Ectodermal cell (in vitro differentiated cells): ENCODE measurements around the gene TGM5.

ENCODE experiments used
- H3K27ac ChIP-seq: 2 replicates; pipeline ENCODE4 v1.7.0; 2013; ENCODE audit warnings: mild to moderate bottlenecking, low read depth, low read length; ENCODE audit not compliant: insufficient read depth, poor library complexity, severe bottlenecking
- H3K27me3 ChIP-seq: 2 replicates; pipeline ENCODE4 v1.7.0; 2013; ENCODE audit warnings: mild to moderate bottlenecking, low read length; ENCODE audit not compliant: insufficient read depth, control insufficient read depth, poor library complexity, severe bottlenecking
- H3K36me3 ChIP-seq: one replicate; pipeline ENCODE4 v1.7.0; 2013; ENCODE audit warnings: low read length; ENCODE audit not compliant: control insufficient read depth, insufficient read depth
- H3K4me1 ChIP-seq: one replicate; pipeline ENCODE4 v1.7.0; 2013; ENCODE audit warnings: low read length; ENCODE audit not compliant: control insufficient read depth, insufficient read depth
- H3K4me3 ChIP-seq: 2 replicates; pipeline ENCODE4 v1.7.0; 2013; ENCODE audit warnings: low read depth, low read length, control low read depth; ENCODE audit not compliant: insufficient read depth
- H3K9me3 ChIP-seq: 2 replicates; pipeline ENCODE4 v1.7.0; 2013; ENCODE audit warnings: mild to moderate bottlenecking, low read length, moderate library complexity; ENCODE audit not compliant: control insufficient read depth
- WGBS, 2 experiments: methylation state at CpG; one replicate each; pipeline ENCODE4 v1.1.7; 2013; ENCODE audit warnings: missing lambda C conversion rate in 2 of 2; 5-methylcytosine and 5-hydroxymethylcytosine counted together

The TGM5 gene

DNA sequence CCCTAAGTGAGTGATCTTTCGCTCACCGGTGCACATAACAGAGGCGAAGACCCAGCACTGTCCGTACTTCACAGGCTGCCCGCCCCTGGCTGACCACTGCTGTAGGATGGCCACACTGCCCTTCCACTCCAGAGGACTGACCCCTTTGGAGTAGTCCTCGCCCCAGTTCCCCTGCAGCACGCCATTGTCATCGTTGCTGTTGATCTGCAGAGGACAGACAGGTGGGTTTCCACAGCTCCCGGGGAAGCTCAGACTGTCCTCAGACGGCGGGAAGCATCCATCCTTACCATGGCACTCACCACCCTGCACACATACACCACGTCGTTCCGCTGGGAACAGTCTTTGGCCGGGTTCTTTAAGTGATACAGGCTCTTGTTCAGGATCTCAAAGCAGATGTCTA, 20.5 kb upstream of the TGM5 start:
- Histone ChIP-seq H3K27me3 (peaks cover 14% of the 10 kb centered on the region), H3K36me3 (no peaks in the 10 kb centered on the region), H3K9me3 (no peaks in the 10 kb centered on the region), H3K27ac (no peak overlapping the region), H3K4me1 (no peaks in the 10 kb centered on the region), H3K4me3 (no peak overlapping the region)
- WGBS, 2 experiments, result 82 to 86% methylated on average over 15 of the region's 15 CpGs

DNA sequence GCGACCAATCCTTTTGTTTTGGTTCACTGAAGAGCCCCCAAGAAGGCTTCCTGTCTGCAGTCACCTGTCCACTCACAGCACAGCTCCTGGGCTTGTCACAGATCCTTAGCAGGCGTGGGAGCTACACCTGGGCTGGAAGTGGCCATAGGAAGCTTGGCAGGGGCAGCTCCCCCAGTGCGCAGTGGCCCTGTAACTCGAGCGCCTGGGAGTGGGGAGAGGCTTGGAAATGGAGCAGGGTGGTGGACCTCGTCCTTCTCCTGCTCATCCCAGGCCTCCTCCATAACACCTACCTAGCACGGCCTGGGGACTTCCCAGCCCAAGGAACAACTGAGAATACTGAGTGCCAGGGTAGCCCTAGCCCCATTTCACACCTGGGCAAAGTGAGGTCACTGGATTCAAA, 19.3 kb upstream of the TGM5 start:
- no peak overlapping the region for H3K27ac ChIP-seq
- 70% methylated on average over 7 of the region's 7 CpGs for WGBS, 2 experiments
- H3K4me1 ChIP-seq, result no peaks in the 10 kb centered on the region
- H3K9me3 ChIP-seq, result no peaks in the 10 kb centered on the region
- H3K36me3 ChIP-seq, result no peaks in the 10 kb centered on the region
- H3K27me3 ChIP-seq, result peaks cover 14% of the 10 kb centered on the region
- no peak overlapping the region for H3K4me3 ChIP-seq

GRCh38 chr15:43285609-43286037, 18.9 kb upstream of the TGM5 start:
- no peak overlapping the region for H3K4me3 ChIP-seq
- no peaks in the 10 kb centered on the region for H3K9me3 ChIP-seq
- no peak overlapping the region for H3K27ac ChIP-seq
- H3K36me3 ChIP-seq, result no peaks in the 10 kb centered on the region
- peaks cover 14% of the 10 kb centered on the region for H3K27me3 ChIP-seq
- 22% methylated on average over 4 of the region's 4 CpGs for WGBS, 2 experiments
- no peaks in the 10 kb centered on the region for H3K4me1 ChIP-seq

DNA sequence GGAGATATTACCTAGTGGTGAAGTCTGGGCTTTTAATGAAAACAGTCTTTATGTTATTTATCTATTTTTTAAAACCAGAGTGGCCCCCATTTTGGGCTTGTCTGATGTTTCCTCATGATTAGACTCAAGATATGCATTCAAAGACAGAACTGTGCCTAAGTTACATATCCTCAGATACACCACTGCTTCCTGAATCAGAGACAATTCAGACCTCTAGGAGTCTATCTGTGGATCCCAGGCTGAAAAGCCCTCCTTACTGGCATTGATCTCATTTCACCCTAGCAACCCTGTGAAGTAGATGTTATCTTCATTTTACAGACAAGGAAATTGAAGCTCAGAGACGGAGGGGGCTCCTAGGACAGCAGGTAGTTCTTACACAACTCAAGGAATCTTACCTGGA, 16.8 kb upstream of the TGM5 start:
- WGBS, 2 experiments, result 83 to 88% methylated on average over 1 of the region's 1 CpG

GRCh38 chr15:43281926-43282602, 15.3 kb upstream of the TGM5 start:
- no peaks in the 10 kb centered on the region for H3K9me3 ChIP-seq
- H3K27me3 ChIP-seq, result peaks cover 3% of the 10 kb centered on the region
- H3K36me3 ChIP-seq, result no peaks in the 10 kb centered on the region
- no peaks in the 10 kb centered on the region for H3K4me1 ChIP-seq
- 94 to 96% methylated on average over 12 of the region's 12 CpGs for WGBS, 2 experiments
- no peak overlapping the region for H3K4me3 ChIP-seq
- H3K27ac ChIP-seq, result no peak overlapping the region

More for the DNA sequence above, 16.8 kb upstream of the TGM5 start:
- Histone ChIP-seq H3K4me1 (no peaks in the 10 kb centered on the region), H3K27ac (no peak overlapping the region), H3K36me3 (no peaks in the 10 kb centered on the region), H3K9me3 (no peaks in the 10 kb centered on the region), H3K27me3 (peaks cover 14% of the 10 kb centered on the region), H3K4me3 (no peak overlapping the region)

- no peak overlapping the region for H3K27ac ChIP-seq
- no peaks in the 10 kb centered on the region for H3K9me3 ChIP-seq
- H3K4me3 ChIP-seq, result no peak overlapping the region
- WGBS, 2 experiments, result 93 to 99% methylated on average over 7 of the region's 7 CpGs
- no peaks in the 10 kb centered on the region for H3K27me3 ChIP-seq
- no peaks in the 10 kb centered on the region for H3K36me3 ChIP-seq
- no peaks in the 10 kb centered on the region for H3K4me1 ChIP-seq
Measured at GRCh38 chr15:43280996-43281395, 14.3 kb upstream of the TGM5 start.

- Histone ChIP-seq H3K4me3 (no peak overlapping the region), H3K27me3 (no peaks in the 10 kb centered on the region), H3K36me3 (no peaks in the 10 kb centered on the region), H3K4me1 (no peaks in the 10 kb centered on the region), H3K9me3 (no peaks in the 10 kb centered on the region), H3K27ac (no peak overlapping the region)
- WGBS, 2 experiments, result 90 to 93% methylated on average over 7 of the region's 7 CpGs
Measured at GRCh38 chr15:43279496-43279895, 12.8 kb upstream of the TGM5 start.

DNA sequence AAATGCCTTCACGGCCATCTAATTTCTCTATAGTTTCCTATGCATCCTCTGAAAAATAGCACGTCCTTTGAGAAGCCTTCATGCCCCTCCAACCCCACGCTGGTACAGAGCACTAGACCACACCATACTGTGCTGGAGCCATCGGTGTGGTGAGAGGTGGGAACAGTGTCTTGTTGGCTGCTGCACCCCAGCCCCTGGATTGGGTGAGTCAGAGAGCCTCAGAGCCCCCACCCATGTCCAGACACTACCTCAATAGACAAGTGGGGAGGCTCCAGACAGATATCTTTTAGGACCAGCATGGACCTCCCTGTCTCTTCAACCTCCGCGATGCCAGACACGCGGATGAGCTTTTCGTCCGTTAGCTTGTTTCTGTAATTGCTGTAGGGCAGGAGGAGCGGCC, 12.1 kb upstream of the TGM5 start:
- Histone ChIP-seq H3K4me3 (no peak overlapping the region), H3K27me3 (no peaks in the 10 kb centered on the region), H3K27ac (no peak overlapping the region), H3K9me3 (no peaks in the 10 kb centered on the region), H3K4me1 (no peaks in the 10 kb centered on the region), H3K36me3 (no peaks in the 10 kb centered on the region)
- 92 to 95% methylated on average over 11 of the region's 11 CpGs for WGBS, 2 experiments

DNA sequence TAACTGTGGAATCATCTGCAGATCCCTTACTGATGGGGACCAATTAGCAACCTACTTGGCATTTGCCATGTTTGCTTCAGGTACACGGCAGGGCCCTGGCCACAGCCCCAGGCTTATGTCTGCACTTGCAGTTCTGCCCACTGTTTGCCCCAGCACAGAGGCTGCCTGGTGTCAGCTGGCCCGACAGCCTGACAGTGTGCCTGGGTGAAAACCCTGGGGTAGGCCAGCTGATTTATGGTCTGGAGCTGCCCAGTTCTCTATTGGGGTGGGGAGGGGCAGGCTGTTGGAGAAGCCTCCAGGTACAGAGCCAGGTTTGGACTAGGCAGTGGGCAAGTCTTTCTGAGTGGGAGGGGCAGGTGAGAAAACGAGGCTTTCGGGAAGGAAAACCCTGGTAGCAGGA, 11.2 kb upstream of the TGM5 start:
- WGBS, 2 experiments, result 85 to 86% methylated on average over 4 of the region's 4 CpGs
- Histone ChIP-seq H3K27me3 (no peaks in the 10 kb centered on the region), H3K9me3 (no peaks in the 10 kb centered on the region)

DNA sequence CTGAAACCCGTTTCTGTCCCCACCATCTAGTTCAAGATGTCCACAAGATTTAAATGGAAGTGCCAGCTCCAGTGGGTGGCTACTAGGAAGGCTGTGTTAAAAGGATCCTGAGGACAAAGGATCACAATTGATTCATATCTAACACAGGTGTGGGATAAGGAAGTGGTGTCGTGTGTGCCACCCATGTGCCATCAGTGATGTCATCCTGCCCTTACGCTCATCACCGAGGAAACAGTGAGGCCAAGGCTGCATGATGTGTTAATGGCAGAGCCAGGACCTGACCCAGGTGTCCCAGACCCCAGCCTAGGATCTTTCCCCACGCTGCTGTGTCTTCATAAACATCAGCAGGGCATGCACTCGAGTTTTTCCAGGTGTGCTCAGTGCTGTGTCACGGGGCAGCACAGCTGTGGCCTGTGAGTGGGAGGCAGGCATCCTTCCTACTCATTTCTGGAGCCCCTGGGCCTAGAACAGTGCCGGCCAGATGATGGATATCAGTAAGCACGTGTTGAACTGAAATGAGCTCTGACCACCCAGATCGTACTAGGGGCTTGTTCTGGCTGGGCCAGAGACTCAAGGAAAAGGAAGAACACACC, 10.6 kb upstream of the TGM5 start:
- Histone ChIP-seq H3K4me1 (no peaks in the 10 kb centered on the region), H3K9me3 (no peaks in the 10 kb centered on the region), H3K36me3 (no peaks in the 10 kb centered on the region), H3K27ac (no peak overlapping the region), H3K4me3 (no peak overlapping the region), H3K27me3 (no peaks in the 10 kb centered on the region)
- 90 to 91% methylated on average over 10 of the region's 10 CpGs for WGBS, 2 experiments

More for the DNA sequence above, 11.2 kb upstream of the TGM5 start:
- Histone ChIP-seq H3K36me3 (no peaks in the 10 kb centered on the region), H3K27ac (no peak overlapping the region), H3K4me1 (no peaks in the 10 kb centered on the region), H3K4me3 (no peak overlapping the region)
